GM12878 (cell line): ENCODE measurements around the gene FNDC3B. TPM values are rescaled to one million over a fixed set of nuclear protein-coding genes. Genes with fewer than 3 reads are reported as not detected.
A peak's percentile ranks its signal among the peaks of the same experiment; 100 is the strongest.

Experiments used
- BRCA1 ChIP-seq: IDR thresholded peaks from 2 replicates; pipeline ENCODE4 v1.6.1; 2011; ENCODE audit warnings: low read depth, low read length, improper control_type of control experiment
- CBX3 ChIP-seq: fragments of 200-600 bp; sonication (generic); IDR thresholded peaks from 2 replicates; pipeline ENCODE4 v1.6.1; 2016; ENCODE audit warnings: low read depth, borderline replicate concordance
- DPF2 ChIP-seq: fragments of 450-650 bp; IDR thresholded peaks from 2 replicates; pipeline ENCODE4 v1.6.1; 2017; ENCODE audit warnings: mild to moderate bottlenecking
- KAT2A ChIP-seq: conservative IDR thresholded peaks from 2 replicates; pipeline ENCODE4 v1.6.1; 2011; ENCODE audit warnings: low read depth, low read length; ENCODE audit not compliant: control insufficient read depth
- KLF5 ChIP-seq: fragments of 450-650 bp; IDR thresholded peaks from 2 replicates; pipeline ENCODE4 v1.6.1; 2014; ENCODE audit warnings: mild to moderate bottlenecking; ENCODE audit not compliant: partially characterized antibody
- LARP7 ChIP-seq: fragments of 450-650 bp; IDR thresholded peaks from 2 replicates; pipeline ENCODE4 v1.6.1; 2017; ENCODE audit warnings: mild to moderate bottlenecking
- NFIC ChIP-seq: IDR thresholded peaks from 2 replicates; pipeline ENCODE4 v1.6.1; 2012; ENCODE audit warnings: low read depth, mild to moderate bottlenecking, inconsistent platforms, low read length, moderate library complexity
- NFYA ChIP-seq: IDR thresholded peaks from 2 replicates; pipeline ENCODE4 v1.6.1; 2011; ENCODE audit warnings: low read depth, mild to moderate bottlenecking, low read length, improper control_type of control experiment, borderline replicate concordance
- NFYB ChIP-seq: IDR thresholded peaks from 2 replicates; pipeline ENCODE4 v1.6.1; 2011; ENCODE audit warnings: low read depth, mild to moderate bottlenecking, low read length, improper control_type of control experiment, moderate library complexity; ENCODE audit not compliant: insufficient read depth
- NR2C1 ChIP-seq: fragments of 450-650 bp; IDR thresholded peaks from 2 replicates; pipeline ENCODE4 v1.6.1; 2017; ENCODE audit warnings: antibody characterized with exemption, mild to moderate bottlenecking, moderate library complexity
- NRF1 ChIP-seq: conservative IDR thresholded peaks from 2 replicates; pipeline ENCODE4 v1.6.1; 2011; ENCODE audit warnings: mild to moderate bottlenecking, low read depth, low read length, improper control_type of control experiment
- RAD51 ChIP-seq: fragments of 450-650 bp; IDR thresholded peaks from 2 replicates; pipeline ENCODE4 v1.6.1; 2016; ENCODE audit warnings: moderate library complexity, mild to moderate bottlenecking, inconsistent platforms
- SREBF2 ChIP-seq: IDR thresholded peaks from 2 replicates; pipeline ENCODE4 v1.6.1; 2012; ENCODE audit warnings: mild to moderate bottlenecking, low read length
- TAF1 ChIP-seq: IDR thresholded peaks from 2 replicates; pipeline ENCODE4 v1.6.1; 2011; ENCODE audit warnings: mild to moderate bottlenecking, low read depth, low read length, borderline replicate concordance
- TARDBP ChIP-seq: IDR thresholded peaks from 2 replicates; pipeline ENCODE4 v1.6.1; 2016; ENCODE audit warnings: borderline replicate concordance
- TCF7 ChIP-seq: IDR thresholded peaks from 2 replicates; pipeline ENCODE4 v1.6.1; 2014; ENCODE audit warnings: antibody characterized with exemption, borderline replicate concordance
- YBX1 ChIP-seq: fragments of 450-650 bp; IDR thresholded peaks from 2 replicates; pipeline ENCODE4 v1.6.1; 2016; ENCODE audit warnings: antibody characterized with exemption
- YY1 ChIP-seq: IDR thresholded peaks from 2 replicates; pipeline ENCODE4 v1.6.1; 2011; ENCODE audit warnings: low read depth, mild to moderate bottlenecking, low read length
- ZNF592 ChIP-seq: fragments of 450-650 bp; IDR thresholded peaks from 2 replicates; pipeline ENCODE4 v1.6.1; 2017; ENCODE audit warnings: mild to moderate bottlenecking, moderate library complexity
- polyA plus RNA-seq, 11 experiments: library from polyadenylated mRNA; depleted of rRNA in 4 of 11; unstranded in 6 of 11; stranded (reverse) in 5 of 11; fragments of >200 nt; fragmentation: Nextera tagmentation in 4 of 11; fragmentation: Illumina TruSeq in 1 of 11; extraction: Ambion mirVana in 4 of 11; extraction: Trizol in 1 of 11; gene quantifications; 1 replicate in 1 of 11; 2 replicates in 10 of 11; pipeline versions ENCODE4 v1.2.1 to v1.2.3, GENCODE V29; 2011 to 2016; ENCODE audit warnings: inconsistent platforms in 2 of 11, missing spikeins in 2 of 11, low read depth in 1 of 11
- total RNA-seq, 4 experiments: library from RNA; depleted of rRNA in 3 of 4; stranded (reverse); fragments of >200 nt in 3 of 4; fragmentation: Illumina TruSeq in 1 of 4; extraction: Trizol in 1 of 4; gene quantifications; 2 replicates each; pipeline versions ENCODE4 v1.2.1 to v1.2.3, GENCODE V29; 2013 to 2021
- TF ChIP-seq, protein P1 (sequence below): fragments of 450-650 bp; formaldehyde crosslinking; IDR thresholded peaks from 2 replicates; pipeline ENCODE4 v1.4.0; 2022; ENCODE audit warnings: mild to moderate bottlenecking, moderate library complexity
- TF ChIP-seq, protein P2 (sequence below): fragments of 450-650 bp; IDR thresholded peaks from 2 replicates; pipeline ENCODE4 v1.6.1; 2017; ENCODE audit warnings: mild to moderate bottlenecking, low read depth, inconsistent platforms; ENCODE audit not compliant: poor library complexity, severe bottlenecking

The FNDC3B gene
- total and polyA plus RNA-seq, 10 of the 15 experiments (the other 5 are each of a cell fraction or from before 2014, with no cell fraction given): 7.9 to 35.0 (median 18.5) TPM

GRCh38 chr3:172145031-172145686 lies 105.8 kb downstream of the FNDC3B start (continued):
- TF ChIP-seq, protein P1, sequence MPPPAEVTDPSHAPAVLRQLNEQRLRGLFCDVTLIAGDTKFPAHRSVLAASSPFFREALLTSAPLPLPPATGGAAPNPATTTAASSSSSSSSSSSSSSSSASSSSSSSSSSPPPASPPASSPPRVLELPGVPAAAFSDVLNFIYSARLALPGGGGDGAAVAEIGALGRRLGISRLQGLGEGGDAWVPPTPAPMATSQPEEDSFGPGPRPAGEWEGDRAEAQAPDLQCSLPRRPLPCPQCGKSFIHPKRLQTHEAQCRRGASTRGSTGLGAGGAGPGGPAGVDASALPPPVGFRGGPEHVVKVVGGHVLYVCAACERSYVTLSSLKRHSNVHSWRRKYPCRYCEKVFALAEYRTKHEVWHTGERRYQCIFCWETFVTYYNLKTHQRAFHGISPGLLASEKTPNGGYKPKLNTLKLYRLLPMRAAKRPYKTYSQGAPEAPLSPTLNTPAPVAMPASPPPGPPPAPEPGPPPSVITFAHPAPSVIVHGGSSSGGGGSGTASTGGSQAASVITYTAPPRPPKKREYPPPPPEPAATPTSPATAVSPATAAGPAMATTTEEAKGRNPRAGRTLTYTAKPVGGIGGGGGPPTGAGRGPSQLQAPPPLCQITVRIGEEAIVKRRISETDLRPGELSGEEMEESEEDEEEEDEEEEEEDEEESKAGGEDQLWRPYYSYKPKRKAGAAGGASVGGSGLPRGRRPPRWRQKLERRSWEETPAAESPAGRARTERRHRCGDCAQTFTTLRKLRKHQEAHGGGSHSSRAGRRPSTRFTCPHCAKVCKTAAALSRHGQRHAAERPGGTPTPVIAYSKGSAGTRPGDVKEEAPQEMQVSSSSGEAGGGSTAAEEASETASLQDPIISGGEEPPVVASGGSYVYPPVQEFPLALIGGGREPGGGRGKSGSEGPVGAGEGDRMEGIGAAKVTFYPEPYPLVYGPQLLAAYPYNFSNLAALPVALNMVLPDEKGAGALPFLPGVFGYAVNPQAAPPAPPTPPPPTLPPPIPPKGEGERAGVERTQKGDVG (CRISPR knock-in tag): no peak
- TF ChIP-seq ZNF592: no peak
- TF ChIP-seq DPF2: no peak
- TF ChIP-seq NFYB: no peak
- TF ChIP-seq KLF5: no peak
- TF ChIP-seq LARP7: no peak
- no peak for TF ChIP-seq NFYA
- TF ChIP-seq TCF7: no peak
- no peak for TF ChIP-seq RAD51
- TF ChIP-seq YY1: no peak
- TF ChIP-seq TAF1: no peak
- no peak for TF ChIP-seq YBX1
- TF ChIP-seq CBX3: no peak
- TF ChIP-seq, protein P2, sequence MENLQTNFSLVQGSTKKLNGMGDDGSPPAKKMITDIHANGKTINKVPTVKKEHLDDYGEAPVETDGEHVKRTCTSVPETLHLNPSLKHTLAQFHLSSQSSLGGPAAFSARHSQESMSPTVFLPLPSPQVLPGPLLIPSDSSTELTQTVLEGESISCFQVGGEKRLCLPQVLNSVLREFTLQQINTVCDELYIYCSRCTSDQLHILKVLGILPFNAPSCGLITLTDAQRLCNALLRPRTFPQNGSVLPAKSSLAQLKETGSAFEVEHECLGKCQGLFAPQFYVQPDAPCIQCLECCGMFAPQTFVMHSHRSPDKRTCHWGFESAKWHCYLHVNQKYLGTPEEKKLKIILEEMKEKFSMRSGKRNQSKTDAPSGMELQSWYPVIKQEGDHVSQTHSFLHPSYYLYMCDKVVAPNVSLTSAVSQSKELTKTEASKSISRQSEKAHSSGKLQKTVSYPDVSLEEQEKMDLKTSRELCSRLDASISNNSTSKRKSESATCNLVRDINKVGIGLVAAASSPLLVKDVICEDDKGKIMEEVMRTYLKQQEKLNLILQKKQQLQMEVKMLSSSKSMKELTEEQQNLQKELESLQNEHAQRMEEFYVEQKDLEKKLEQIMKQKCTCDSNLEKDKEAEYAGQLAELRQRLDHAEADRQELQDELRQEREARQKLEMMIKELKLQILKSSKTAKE: no peak
- TF ChIP-seq KAT2A: no peak
- TF ChIP-seq NRF1: no peak
- peak; percentile 62 for TF ChIP-seq NFIC
- TF ChIP-seq SREBF2: no peak
- TF ChIP-seq NR2C1: no peak
- no peak for TF ChIP-seq BRCA1
- no peak for TF ChIP-seq TARDBP
